ENCODE results near the gene MIA2.
"Not testable (repeated sequence)": the region's sequence is repeated elsewhere in the genome, so short reads cannot be mapped to it uniquely, and the experiment has no call there.

The MIA2 gene

DNA sequence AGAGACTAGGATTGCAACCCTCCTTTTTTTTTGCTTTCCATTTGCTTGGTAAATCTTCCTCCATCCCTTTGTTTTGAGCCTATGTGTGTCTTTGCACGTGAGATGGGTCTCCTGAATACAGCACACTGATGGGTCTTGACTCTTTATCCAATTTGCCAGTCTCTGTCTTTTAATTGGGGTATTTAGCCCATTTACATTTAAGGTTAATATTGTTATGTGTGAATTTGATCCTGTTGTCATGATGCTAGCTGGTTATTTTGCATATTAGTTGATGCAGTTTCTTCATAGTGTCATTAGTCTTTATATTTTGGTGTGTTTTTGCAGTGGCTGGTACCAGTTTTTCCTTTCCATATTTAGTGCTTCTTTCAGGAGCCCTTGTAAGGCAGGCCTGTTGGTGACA lies 23.7 kb downstream of the MIA2 start:
- not testable (repeated sequence) for H3K4me3 ChIP-seq (ENCODE audit: insufficient read depth, low read depth, low read length); H3K36me3 ChIP-seq (ENCODE audit: control insufficient read depth, insufficient read depth, low read length); H3K27me3 ChIP-seq (ENCODE audit: control insufficient read depth, insufficient read depth, low read length, poor library complexity, severe bottlenecking); H3K9me3 ChIP-seq (ENCODE audit: control insufficient read depth, low read length); H3K27ac ChIP-seq (ENCODE audit: insufficient read depth, low read depth, low read length, poor library complexity, severe bottlenecking); H3K4me1 ChIP-seq (ENCODE audit: control insufficient read depth, insufficient read depth, low read length)
- no CpG with 5 or more reads among the region's 1 CpG for WGBS, 2 experiments

DNA sequence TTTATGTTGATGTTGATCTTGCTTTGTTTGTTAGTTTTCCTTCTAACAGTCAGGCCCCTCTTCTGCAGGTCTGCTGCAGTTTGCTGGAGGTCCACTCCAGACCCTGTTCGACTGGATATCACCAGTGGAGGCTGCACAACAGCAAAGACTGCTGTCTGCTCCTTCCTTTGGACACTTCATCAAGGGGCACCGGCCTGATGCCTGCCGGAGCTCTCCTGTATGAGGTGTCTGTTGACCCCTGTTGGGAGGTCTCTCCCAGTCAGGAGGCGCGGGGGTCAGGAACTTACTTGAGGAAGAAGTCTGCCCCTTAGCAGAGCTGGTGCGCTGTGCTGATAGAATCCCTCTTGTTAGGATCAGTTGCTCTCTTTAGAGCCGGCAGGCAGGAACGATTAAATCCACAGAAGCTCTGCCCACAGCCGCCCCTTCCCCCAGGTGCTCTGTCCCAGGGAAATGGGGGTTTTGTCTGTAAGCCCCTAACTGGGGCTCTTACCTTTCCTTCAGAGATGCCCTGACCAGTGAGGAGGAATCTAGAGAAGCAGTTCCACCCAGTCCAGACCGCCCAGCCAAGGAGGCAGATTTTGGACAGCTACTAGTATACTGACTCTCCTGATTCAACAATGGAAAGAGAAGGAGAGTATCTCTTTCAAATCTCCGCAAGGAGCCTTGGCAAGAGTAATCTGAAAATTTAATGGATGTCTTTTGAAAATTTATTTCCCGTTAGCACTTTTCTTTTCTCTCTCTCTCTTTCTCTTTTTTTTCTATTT lies 25.2 kb downstream of the MIA2 start:
- H3K27ac ChIP-seq (ENCODE audit: insufficient read depth, low read depth, low read length, poor library complexity, severe bottlenecking) = no peak overlapping the region
- no peaks in the 10 kb centered on the region for H3K36me3 ChIP-seq (ENCODE audit: control insufficient read depth, insufficient read depth, low read length)
- H3K4me3 ChIP-seq (ENCODE audit: insufficient read depth, low read depth, low read length) = no peak overlapping the region
- no peaks in the 10 kb centered on the region for H3K9me3 ChIP-seq (ENCODE audit: control insufficient read depth, low read length)
- H3K27me3 ChIP-seq (ENCODE audit: control insufficient read depth, insufficient read depth, low read length, poor library complexity, severe bottlenecking) = no peaks in the 10 kb centered on the region
- 88% methylated on average over 11 to 12 of the region's 12 CpGs for WGBS, 2 experiments
- no peaks in the 10 kb centered on the region for H3K4me1 ChIP-seq (ENCODE audit: control insufficient read depth, insufficient read depth, low read length)

DNA sequence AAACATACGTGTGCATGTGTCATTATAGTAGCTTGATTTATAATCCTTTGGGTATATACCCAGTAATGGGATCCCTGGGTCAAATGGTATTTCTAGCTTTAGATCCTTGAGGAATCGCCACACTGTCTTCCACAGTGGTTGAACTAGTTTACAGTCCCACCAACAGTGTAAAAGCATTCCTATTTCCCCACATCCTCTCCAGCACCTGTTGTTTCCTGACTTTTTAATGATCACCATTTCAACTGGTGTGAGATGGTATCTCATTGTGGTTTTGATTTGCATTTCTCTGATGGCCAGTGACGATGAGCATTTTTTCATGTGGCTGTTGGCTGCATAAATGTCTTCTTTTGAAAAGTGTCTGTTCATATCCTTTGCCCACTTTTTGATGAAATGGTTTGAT lies 26.4 kb downstream of the MIA2 start:
- not testable (repeated sequence) for H3K27me3 ChIP-seq (ENCODE audit: control insufficient read depth, insufficient read depth, low read length, poor library complexity, severe bottlenecking); H3K4me3 ChIP-seq (ENCODE audit: insufficient read depth, low read depth, low read length); H3K27ac ChIP-seq (ENCODE audit: insufficient read depth, low read depth, low read length, poor library complexity, severe bottlenecking); H3K9me3 ChIP-seq (ENCODE audit: control insufficient read depth, low read length); H3K4me1 ChIP-seq (ENCODE audit: control insufficient read depth, insufficient read depth, low read length); H3K36me3 ChIP-seq (ENCODE audit: control insufficient read depth, insufficient read depth, low read length)
- 84 to 88% methylated on average over 2 to 3 of the region's 3 CpGs for WGBS, 2 experiments

DNA sequence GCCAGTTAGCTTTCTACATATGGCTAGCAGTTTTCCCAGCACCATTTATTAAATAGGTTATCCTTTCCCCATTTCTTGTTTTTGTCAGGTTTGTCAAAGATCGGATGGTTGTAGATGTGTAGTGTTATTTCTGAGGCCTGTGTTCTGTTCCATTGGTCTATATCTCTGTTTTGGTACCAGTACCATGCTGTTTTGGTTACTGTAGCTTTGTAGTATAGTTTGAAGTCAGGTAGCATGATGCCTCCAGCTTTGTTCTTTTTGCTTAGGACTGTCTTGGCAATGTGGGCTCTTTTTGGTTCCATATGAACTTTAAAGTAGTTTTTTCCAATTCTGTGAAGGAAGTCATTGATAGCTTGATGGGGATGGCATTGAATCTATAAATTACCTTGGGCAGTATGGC lies 28.5 kb downstream of the MIA2 start:
- H3K27me3 ChIP-seq (ENCODE audit: control insufficient read depth, insufficient read depth, low read length, poor library complexity, severe bottlenecking) = peaks cover 16% of the 10 kb centered on the region
- H3K9me3 ChIP-seq (ENCODE audit: control insufficient read depth, low read length); H3K4me3 ChIP-seq (ENCODE audit: insufficient read depth, low read depth, low read length); H3K4me1 ChIP-seq (ENCODE audit: control insufficient read depth, insufficient read depth, low read length); H3K27ac ChIP-seq (ENCODE audit: insufficient read depth, low read depth, low read length, poor library complexity, severe bottlenecking); H3K36me3 ChIP-seq (ENCODE audit: control insufficient read depth, insufficient read depth, low read length): not testable (repeated sequence)
- 90 to 100% methylated on average over 1 of the region's 1 CpG for WGBS, 2 experiments

DNA sequence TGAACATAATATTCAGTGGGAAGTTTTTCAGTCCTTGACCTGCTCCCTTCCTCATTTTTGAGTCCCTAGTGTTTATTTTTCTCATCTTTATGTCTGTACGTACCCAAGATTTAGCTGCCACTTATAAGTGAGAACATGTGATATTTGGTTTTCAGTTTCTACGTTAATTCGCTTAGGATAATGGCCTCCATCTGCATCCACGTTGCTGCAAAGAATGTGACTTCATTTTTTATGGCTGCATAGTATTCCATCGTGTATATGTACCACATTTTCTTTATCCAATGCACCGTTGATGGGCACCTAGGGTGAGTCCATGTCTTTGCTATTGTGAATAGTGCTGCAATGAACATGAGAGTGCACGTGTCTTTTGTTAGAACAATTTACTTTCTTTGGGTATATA lies 30.3 kb downstream of the MIA2 start:
- Histone ChIP-seq H3K27me3 (ENCODE audit: control insufficient read depth, insufficient read depth, low read length, poor library complexity, severe bottlenecking) (peaks cover 16% of the 10 kb centered on the region), H3K27ac (ENCODE audit: insufficient read depth, low read depth, low read length, poor library complexity, severe bottlenecking) (no peak overlapping the region), H3K4me3 (ENCODE audit: insufficient read depth, low read depth, low read length) (no peak overlapping the region), H3K36me3 (ENCODE audit: control insufficient read depth, insufficient read depth, low read length) (no peaks in the 10 kb centered on the region), H3K4me1 (ENCODE audit: control insufficient read depth, insufficient read depth, low read length) (peaks cover 5% of the 10 kb centered on the region), H3K9me3 (ENCODE audit: control insufficient read depth, low read length) (no peaks in the 10 kb centered on the region)
- 92 to 99% methylated on average over 7 of the region's 7 CpGs for WGBS, 2 experiments

DNA sequence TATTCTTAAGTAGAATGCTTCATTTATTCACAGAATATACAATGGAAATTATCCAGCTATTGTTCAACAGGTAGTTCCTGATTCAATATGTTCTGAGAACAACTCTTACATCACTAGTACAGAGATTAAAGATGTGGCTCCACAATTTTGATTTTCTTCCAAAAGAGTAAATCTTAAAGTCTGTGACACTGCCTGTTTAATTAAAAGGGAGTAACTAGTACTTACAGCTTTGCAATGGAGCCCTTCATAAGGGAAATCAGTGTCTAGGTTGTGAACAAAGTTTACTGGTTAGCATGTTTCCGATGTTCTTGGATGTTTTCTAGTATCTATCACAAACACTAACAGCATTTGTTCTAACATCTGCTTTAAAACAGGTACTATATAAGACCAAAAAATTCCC lies 30.8 kb downstream of the MIA2 start:
- no peak overlapping the region for H3K27ac ChIP-seq (ENCODE audit: insufficient read depth, low read depth, low read length, poor library complexity, severe bottlenecking)
- H3K27me3 ChIP-seq (ENCODE audit: control insufficient read depth, insufficient read depth, low read length, poor library complexity, severe bottlenecking) = peaks cover 16% of the 10 kb centered on the region
- H3K4me3 ChIP-seq (ENCODE audit: insufficient read depth, low read depth, low read length) = no peak overlapping the region
- peaks cover 5% of the 10 kb centered on the region for H3K4me1 ChIP-seq (ENCODE audit: control insufficient read depth, insufficient read depth, low read length)
- 71 to 90% methylated on average over 1 of the region's 1 CpG for WGBS, 2 experiments
- H3K36me3 ChIP-seq (ENCODE audit: control insufficient read depth, insufficient read depth, low read length) = no peaks in the 10 kb centered on the region
- H3K9me3 ChIP-seq (ENCODE audit: control insufficient read depth, low read length) = no peaks in the 10 kb centered on the region

DNA sequence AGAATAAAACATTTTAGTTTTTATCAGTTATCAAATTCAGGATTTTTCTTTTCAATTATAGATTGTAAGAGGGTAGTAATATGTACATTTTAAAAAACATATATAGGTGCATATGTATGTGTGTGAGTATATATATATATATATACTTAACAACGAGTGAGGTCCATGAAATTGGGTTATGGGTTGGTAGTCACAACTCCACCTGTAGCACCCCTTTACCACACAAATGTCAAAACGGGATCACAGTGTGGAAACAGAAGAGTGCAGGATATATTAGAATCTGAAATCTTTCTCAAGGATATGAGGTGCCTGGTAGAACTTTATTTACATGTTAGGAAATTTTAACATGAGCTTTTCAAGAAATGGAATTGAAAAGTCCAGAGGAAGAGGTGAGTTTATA lies 31.3 kb downstream of the MIA2 start:
- Histone ChIP-seq H3K27ac (ENCODE audit: insufficient read depth, low read depth, low read length, poor library complexity, severe bottlenecking) (no peak overlapping the region), H3K4me3 (ENCODE audit: insufficient read depth, low read depth, low read length) (no peak overlapping the region), H3K27me3 (ENCODE audit: control insufficient read depth, insufficient read depth, low read length, poor library complexity, severe bottlenecking) (peaks cover 16% of the 10 kb centered on the region), H3K9me3 (ENCODE audit: control insufficient read depth, low read length) (no peaks in the 10 kb centered on the region), H3K36me3 (ENCODE audit: control insufficient read depth, insufficient read depth, low read length) (no peaks in the 10 kb centered on the region), H3K4me1 (ENCODE audit: control insufficient read depth, insufficient read depth, low read length) (peaks cover 5% of the 10 kb centered on the region)
- WGBS, 2 experiments = 44 to 46% methylated on average over 1 of the region's 2 CpGs

DNA sequence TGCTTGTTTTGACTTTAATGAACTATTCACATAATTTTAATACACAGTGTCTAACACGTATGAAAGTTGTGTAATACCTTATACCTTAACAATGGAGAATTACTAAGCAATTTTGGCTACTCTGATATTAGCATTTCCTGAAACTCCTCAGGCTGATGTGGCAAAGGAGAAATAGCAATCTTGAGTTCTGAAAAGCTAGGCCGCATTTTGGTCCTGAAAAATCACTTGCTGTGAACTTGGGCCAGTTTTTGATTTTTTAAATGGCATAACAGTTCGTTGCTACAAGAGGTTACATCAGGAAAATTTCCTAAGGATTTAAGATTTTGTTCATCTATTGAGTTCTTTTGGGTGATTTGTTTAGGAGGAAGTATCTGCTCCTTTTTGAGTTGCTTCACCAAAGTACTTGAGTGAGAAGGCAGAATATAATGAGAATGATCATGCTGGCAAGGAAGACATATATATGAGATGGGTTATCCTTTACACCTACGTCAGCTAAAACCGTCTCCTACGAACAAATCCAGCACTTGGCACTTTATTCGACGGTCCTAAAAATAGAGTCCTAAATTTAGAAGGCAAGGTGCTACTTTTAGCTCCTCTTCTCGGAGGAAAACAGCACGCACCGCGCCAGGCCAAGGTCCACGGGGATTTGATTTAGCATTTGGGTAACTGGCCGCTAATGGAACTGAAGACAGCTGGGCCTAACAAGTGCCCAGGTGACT lies 32.2 kb downstream of the MIA2 start:
- 52 to 53% methylated on average over 13 to 14 of the region's 14 CpGs for WGBS, 2 experiments
- Histone ChIP-seq H3K27ac (ENCODE audit: insufficient read depth, low read depth, low read length, poor library complexity, severe bottlenecking) (no peak overlapping the region), H3K36me3 (ENCODE audit: control insufficient read depth, insufficient read depth, low read length) (no peaks in the 10 kb centered on the region), H3K4me1 (ENCODE audit: control insufficient read depth, insufficient read depth, low read length) (peaks cover 5% of the 10 kb centered on the region), H3K27me3 (ENCODE audit: control insufficient read depth, insufficient read depth, low read length, poor library complexity, severe bottlenecking) (peaks cover 16% of the 10 kb centered on the region), H3K9me3 (ENCODE audit: control insufficient read depth, low read length) (no peaks in the 10 kb centered on the region), H3K4me3 (ENCODE audit: insufficient read depth, low read depth, low read length) (peak overlapping the region; percentile 78)

DNA sequence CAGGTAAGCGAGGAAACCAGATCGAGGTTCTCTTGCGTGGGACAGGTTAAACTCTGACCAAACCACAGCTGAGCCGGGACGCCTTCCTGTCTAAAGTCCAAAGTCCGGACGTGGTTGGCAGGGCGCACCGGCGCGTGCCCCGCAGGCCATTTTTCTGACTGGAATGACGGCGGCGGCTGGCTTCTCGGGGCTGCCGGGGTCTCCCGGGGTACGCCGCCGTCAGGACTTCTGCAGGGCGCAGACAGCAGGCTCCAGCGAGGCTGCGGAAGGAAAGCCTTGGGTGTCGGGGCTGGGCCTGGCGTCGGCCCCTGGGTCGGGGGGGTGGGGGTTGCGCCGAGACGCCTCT lies 32.8 kb downstream of the MIA2 start:
- H3K36me3 ChIP-seq (ENCODE audit: control insufficient read depth, insufficient read depth, low read length) = no peaks in the 10 kb centered on the region
- peaks cover 16% of the 10 kb centered on the region for H3K27me3 ChIP-seq (ENCODE audit: control insufficient read depth, insufficient read depth, low read length, poor library complexity, severe bottlenecking)
- peaks cover 5% of the 10 kb centered on the region for H3K4me1 ChIP-seq (ENCODE audit: control insufficient read depth, insufficient read depth, low read length)
- no peak overlapping the region for H3K27ac ChIP-seq (ENCODE audit: insufficient read depth, low read depth, low read length, poor library complexity, severe bottlenecking)
- no peaks in the 10 kb centered on the region for H3K9me3 ChIP-seq (ENCODE audit: control insufficient read depth, low read length)
- WGBS, 2 experiments = 1% methylated on average over 31 of the region's 31 CpGs
- H3K4me3 ChIP-seq (ENCODE audit: insufficient read depth, low read depth, low read length) = peak overlapping the region; percentile 78

DNA sequence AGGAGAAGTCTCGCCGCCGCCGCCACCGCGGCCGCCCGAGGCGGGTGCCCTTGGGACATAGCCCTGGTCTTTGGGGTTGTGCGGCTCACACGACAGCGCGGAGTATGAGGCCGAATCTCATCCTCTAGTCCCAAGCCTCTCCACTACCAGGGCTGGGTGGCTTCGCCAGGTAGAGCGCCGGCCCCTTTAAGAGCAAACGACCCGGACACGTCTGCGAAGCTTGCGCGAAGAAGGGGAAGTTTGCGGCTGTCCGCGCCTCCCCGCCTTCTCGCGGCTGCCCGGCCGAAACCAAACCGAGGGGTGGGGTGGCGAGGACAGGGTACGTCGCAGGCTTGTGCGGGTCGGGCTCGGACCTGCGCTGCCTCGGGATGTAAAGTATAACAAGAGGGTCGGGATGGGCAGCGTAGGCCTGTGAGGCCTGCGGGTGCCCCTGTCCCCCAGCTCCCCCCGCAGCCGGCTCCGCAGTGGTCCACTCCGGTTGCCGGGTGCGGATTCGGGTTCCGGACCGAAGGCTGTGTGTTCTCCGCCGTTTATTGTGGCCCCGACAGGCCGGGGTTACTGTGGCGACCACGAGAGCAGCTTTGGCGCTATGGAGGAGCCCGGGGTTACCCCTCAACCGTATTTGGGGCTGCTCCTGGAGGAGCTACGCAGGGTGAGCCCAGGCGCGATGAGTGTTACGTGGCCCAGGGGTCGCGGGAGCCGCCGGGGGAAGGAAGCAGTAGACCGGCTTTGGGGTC lies 33.3 kb downstream of the MIA2 start:
- Histone ChIP-seq H3K9me3 (ENCODE audit: control insufficient read depth, low read length) (no peaks in the 10 kb centered on the region), H3K27ac (ENCODE audit: insufficient read depth, low read depth, low read length, poor library complexity, severe bottlenecking) (peak overlapping the region; percentile 93)
- 0% methylated on average over 70 of the region's 70 CpGs for whole genome bisulfite sequencing, 2 experiments

More for the DNA sequence above, 33.3 kb downstream of the MIA2 start:
- peaks cover 16% of the 10 kb centered on the region for H3K27me3 ChIP-seq (ENCODE audit: control insufficient read depth, insufficient read depth, low read length, poor library complexity, severe bottlenecking)
- no peaks in the 10 kb centered on the region for H3K36me3 ChIP-seq (ENCODE audit: control insufficient read depth, insufficient read depth, low read length)
- H3K4me3 ChIP-seq (ENCODE audit: insufficient read depth, low read depth, low read length) = peak overlapping the region; percentile 78
- peaks cover 5% of the 10 kb centered on the region for H3K4me1 ChIP-seq (ENCODE audit: control insufficient read depth, insufficient read depth, low read length)

Measured in ectodermal cell (in vitro differentiated cells).